Ishikawa (cell line): ENCODE results near the gene RAB9A.

ENCODE experiments used
- CEBPB ChIP-seq: IDR thresholded peaks from 2 replicates; pipeline ENCODE4 v1.6.1; 2012
- CREB1 ChIP-seq: IDR thresholded peaks from 2 replicates; pipeline ENCODE4 v1.6.1; 2012; ENCODE audit warnings: low read depth
- EGR1 ChIP-seq: IDR thresholded peaks from 2 replicates; pipeline ENCODE4 v1.6.1; 2012
- EP300 ChIP-seq: IDR thresholded peaks from 2 replicates; pipeline ENCODE4 v1.6.1; 2012; ENCODE audit warnings: borderline replicate concordance
- MAX ChIP-seq: IDR thresholded peaks from 2 replicates; pipeline ENCODE4 v1.6.1; 2012
- REST ChIP-seq: IDR thresholded peaks from 2 replicates; pipeline ENCODE4 v1.6.1; 2012; ENCODE audit warnings: low read depth, mild to moderate bottlenecking
- USF1 ChIP-seq: IDR thresholded peaks from 2 replicates; pipeline ENCODE4 v1.6.1; 2012

- no peak for TF ChIP-seq REST
- no peak for TF ChIP-seq USF1
- TF ChIP-seq CREB1: no peak
- TF ChIP-seq MAX: no peak
- no peak for TF ChIP-seq EGR1
- no peak for TF ChIP-seq EP300
- TF ChIP-seq CEBPB: no peak
Measured at GRCh38 chrX:13703589-13703988, 14.7 kb downstream of the RAB9A start.
